Tongue (tissue), 2 donors: ENCODE measurements around the gene PIGN. TPM values are rescaled to one million over a fixed set of nuclear protein-coding genes. Genes with fewer than 3 reads are reported as not detected.
A peak's percentile ranks its signal among the peaks of the same experiment; 100 is the strongest.

ENCODE experiments used
- DNase-seq: peaks from one replicate; pipeline ENCODE4 v3.0.0-alpha.2; 2015
- total RNA-seq: library from RNA; depleted of rRNA; stranded (reverse); fragments of >200 nt; gene quantifications from one replicate; pipeline ENCODE4 v1.2.3, GENCODE V29; 2014

PIGN gene
- total RNA-seq, 1 donor from 2014 or later, result 58.5 TPM

DNA sequence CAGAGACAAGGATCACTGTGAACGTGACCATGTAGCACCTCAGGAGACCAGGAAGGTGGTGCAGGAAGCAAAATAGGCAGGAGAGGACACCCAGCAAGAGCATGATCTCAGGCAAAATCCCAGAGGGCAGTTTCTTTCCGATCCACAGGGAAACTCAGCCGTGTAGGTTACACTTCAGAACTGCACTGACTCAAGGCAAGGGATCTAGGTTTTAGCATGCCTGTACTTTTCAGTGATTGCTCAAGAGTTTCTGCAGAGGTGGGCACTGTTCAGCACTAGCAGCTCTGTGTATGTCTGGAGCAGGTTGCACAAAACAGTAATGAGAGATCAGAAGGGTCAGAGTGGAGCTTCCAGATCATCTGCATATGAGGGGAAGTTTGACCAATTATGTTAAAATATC, 177.3 kb downstream of the PIGN start:
- no peak for DNase-seq

DNA sequence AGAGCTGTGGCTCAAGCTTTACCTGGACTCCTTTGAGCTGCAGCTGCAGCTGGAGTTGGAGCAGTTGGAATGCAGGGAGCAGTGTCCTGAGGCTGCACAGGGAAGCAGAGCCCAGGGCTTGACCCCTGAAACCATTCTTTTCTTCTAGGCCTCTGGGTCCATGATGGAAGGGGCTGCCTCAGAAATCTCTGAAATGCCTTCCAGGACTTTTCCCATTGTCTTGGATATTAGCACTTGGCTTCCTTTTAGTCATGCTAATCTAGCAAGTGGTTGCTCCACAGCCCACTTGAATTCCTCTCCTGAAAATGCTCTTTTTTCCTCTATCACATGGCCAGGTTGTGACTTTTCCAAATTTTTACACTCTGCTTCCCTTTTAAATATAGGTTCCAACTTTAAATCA, 185.5 kb downstream of the PIGN start:
- no peak for DNase-seq

DNA sequence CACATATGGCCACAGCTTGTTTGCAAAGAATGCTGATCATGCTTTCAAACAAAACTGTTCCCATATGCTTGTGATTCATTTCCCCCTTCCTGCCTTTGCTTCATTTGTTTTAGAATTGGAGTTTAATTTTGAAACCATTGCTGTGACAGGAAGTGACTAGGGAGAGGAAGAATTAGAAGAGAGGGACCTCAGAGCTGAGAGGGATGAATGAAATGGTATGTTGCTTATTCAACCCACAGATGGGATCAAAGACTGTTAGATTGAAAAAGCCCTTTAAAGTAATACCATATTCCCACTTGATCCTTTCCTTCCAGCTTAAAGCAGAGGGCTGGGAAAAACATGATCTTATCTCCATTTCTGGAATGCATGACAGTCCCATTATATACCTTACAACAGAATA, 187.9 kb downstream of the PIGN start:
- peak; percentile 19 for DNase-seq

DNA sequence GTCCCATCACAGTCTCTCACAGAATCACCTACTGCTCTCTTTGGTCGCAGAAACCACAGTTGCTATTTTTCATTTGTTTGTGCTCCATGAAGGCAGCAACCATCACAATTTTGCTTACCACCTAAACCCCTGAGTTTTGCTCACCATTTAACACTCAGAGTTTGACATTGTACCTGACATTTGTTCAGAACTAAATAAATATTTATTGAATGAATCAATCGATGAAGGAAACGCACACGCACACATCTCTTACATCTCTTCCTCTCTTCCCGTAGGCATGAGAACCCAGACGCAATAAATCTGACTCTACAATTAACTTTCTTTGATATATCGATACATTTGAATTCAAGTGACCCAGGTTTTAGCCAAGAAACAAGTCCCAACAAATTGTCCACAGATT, 188.5 kb downstream of the PIGN start:
- DNase-seq, result no peak

DNA sequence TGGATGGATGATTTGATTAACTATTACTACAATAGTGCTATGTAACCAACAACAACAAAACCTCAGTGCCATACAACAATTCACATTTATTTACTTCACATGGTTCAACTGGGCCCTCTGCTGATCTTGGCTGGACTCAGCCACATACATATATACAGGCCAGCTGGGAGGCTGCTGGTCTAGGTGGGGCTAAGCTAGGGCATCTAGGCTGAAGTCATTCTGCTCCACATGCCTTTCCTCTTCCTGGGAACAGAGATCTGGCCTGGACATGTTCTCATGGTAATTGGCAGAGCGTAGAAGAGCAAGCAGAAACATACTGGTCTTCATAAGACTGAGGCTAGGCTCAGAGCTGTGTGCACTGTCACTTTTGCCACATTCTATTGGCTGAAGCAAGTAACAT, 191.2 kb downstream of the PIGN start:
- DNase-seq, result no peak

DNA sequence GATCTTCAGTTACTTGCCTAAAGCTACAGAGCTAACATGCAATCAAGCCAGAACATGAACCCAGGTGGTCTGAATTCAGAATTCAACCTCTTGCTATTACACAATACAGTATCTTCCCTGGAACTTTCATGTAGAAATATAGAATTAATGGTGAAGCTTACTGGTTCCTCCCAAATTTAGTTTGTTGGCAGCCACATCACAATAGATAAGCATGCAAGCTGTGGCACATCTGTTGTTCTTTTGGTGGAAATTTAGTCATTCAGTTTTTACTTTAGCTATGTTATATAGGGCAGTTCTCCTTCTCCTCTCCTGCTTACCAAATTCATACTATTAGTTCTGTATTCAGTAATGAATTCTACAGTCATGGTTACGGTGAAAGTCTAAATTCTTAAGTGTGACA, 193.0 kb downstream of the PIGN start:
- DNase-seq, result no peak

DNA sequence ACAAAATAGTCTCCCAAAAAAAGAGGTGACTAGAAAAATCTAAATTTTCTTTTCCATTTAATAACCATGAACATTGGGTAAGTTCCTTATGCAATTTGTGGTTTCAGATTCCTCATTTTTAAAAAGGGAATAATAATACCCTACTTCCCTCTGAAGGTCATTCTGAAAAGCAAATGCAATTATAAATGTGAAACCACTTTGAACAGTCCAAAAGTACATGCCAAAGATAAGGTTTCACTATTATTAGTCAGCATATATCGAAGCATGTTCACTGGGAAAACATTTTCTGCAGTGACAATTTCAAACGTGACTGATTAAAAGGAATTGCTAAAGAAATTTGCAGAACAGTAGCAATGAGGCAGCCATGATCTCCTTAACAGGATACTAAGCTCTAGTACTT, 193.9 kb downstream of the PIGN start:
- no peak for DNase-seq

DNA sequence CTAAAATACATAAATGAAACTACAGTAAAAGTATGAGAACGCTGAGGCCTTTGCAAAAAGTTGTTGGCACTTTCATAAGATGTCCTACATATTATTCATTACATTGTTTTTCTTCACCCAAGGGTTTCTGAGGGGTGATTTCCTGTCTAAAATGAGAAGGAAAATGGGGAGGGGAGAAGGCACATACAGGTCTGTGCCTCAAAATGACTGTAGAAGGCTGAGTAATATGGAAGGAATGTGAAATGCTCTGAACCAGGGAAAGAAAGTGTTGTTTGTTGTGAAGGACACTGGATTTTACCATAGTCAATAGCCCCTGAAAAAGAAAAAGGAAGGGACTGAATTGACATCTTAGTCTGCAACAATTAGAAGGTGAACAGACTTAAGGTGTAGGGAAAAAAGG, 194.6 kb downstream of the PIGN start:
- DNase-seq, result peak; percentile 17

DNA sequence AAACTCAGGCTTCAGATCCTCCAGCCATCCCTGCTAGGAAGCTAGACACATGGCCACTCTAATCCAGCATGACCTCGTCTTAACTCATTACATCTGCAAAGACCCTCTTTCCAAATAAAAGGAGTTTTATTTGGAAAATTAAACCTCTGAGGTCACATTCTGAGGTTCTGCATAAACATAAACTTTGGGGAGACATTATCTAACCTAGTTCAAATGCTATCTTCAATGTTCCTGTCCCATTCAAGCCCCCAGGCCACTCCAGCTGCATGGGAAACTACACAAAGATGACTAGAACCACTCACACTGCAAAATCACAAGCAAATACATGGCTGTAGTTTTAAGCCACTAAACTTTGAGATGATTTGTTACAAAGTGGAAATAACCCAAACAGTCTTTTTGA, 195.0 kb downstream of the PIGN start:
- no peak for DNase-seq

DNA sequence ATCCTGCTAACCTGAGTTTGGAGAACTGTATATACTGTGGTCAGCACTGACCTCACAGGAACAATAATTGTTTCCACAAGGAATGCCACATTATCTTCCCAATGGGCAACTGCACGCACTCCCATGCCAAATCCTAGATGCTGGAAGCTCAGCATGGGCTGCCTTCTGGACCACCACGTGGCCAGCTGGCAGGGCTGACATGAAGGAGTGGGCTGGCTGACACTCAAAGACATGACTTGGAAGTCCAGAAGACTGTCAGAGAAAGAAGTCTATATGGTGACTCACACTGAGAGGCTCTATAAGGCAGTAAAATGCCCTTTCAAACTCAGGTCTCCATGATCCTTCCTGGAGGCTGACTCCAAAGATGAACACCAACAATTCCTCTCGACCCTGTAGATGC, 195.7 kb downstream of the PIGN start:
- no peak for DNase-seq

Other genes starting within 250 kb of the PIGN start
- 47.2 TPM for gene RELCH, start 199 bp upstream of the PIGN start, total RNA-seq
- 4.8 TPM for gene TNFRSF11A, start 138.3 kb upstream of the PIGN start, total RNA-seq